Gastroesophageal sphincter (tissue), 3 donors: ENCODE data around the gene CENPV.
"Not testable (repeated sequence)": the region's sequence is repeated elsewhere in the genome, so short reads cannot be mapped to it uniquely, and the experiment has no call there.

Experiments used
- EP300 ChIP-seq: sonication (generic); formaldehyde crosslinking; IDR thresholded peaks from one replicate; pipeline ENCODE4 v1.6.1; 2017; ENCODE audit warnings: antibody characterized with exemption, mild to moderate bottlenecking
- POLR2AphosphoS5 ChIP-seq: sonication (generic); formaldehyde crosslinking; IDR thresholded peaks from one replicate; pipeline ENCODE4 v1.6.1; 2017; ENCODE audit warnings: antibody characterized with exemption
- TF ChIP-seq, protein P1 (sequence below), 4 experiments: fragments of 200-600 bp in 2 of 4; fragments of 450-650 bp in 2 of 4; sonication (generic) in 1 of 4; IDR thresholded peaks; one replicate each; pipeline ENCODE4 v1.5.1; 2017 to 2019; ENCODE audit warnings: antibody characterized with exemption in 4 of 4, mild to moderate bottlenecking in 2 of 4, moderate library complexity in 2 of 4

DNA sequence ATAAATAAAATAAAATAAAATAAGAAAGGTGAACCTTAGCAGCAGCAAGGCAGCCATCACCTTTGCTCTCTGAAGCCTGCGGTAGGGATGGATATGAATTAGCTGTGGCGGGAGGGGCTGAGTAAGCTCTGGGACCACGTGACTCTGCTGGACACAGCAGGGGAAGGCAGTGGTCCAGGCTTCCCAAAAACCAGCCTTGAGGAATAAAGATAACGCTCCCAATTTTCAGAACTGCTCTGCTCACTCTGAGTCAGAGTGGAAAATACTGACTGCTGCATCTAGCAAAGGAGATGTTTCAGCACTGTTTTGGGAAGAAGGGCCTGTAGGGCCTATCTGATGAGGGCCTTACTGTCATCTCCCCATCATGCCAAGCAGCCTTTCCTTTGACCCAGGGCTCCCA, 42.6 kb upstream of the CENPV start:
- TF ChIP-seq, protein P1, sequence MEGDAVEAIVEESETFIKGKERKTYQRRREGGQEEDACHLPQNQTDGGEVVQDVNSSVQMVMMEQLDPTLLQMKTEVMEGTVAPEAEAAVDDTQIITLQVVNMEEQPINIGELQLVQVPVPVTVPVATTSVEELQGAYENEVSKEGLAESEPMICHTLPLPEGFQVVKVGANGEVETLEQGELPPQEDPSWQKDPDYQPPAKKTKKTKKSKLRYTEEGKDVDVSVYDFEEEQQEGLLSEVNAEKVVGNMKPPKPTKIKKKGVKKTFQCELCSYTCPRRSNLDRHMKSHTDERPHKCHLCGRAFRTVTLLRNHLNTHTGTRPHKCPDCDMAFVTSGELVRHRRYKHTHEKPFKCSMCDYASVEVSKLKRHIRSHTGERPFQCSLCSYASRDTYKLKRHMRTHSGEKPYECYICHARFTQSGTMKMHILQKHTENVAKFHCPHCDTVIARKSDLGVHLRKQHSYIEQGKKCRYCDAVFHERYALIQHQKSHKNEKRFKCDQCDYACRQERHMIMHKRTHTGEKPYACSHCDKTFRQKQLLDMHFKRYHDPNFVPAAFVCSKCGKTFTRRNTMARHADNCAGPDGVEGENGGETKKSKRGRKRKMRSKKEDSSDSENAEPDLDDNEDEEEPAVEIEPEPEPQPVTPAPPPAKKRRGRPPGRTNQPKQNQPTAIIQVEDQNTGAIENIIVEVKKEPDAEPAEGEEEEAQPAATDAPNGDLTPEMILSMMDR (IDR thresholded peaks at IDR 0.05) = not testable (repeated sequence)
- TF ChIP-seq EP300, POLR2AphosphoS5: not testable (repeated sequence)
